Cerebellar nuclear complex (tissue), 1 donor: ENCODE measurements around the gene GP1BB.
"Not testable (repeated sequence)": the region's sequence is repeated elsewhere in the genome, so short reads cannot be mapped to it uniquely, and the experiment has no call there.

Experiments
- DNase-seq, 2 experiments: peaks; one replicate each; lab custom pipeline; 2025; lab: John Stamatoyannopoulos, UW

The GP1BB gene

DNA sequence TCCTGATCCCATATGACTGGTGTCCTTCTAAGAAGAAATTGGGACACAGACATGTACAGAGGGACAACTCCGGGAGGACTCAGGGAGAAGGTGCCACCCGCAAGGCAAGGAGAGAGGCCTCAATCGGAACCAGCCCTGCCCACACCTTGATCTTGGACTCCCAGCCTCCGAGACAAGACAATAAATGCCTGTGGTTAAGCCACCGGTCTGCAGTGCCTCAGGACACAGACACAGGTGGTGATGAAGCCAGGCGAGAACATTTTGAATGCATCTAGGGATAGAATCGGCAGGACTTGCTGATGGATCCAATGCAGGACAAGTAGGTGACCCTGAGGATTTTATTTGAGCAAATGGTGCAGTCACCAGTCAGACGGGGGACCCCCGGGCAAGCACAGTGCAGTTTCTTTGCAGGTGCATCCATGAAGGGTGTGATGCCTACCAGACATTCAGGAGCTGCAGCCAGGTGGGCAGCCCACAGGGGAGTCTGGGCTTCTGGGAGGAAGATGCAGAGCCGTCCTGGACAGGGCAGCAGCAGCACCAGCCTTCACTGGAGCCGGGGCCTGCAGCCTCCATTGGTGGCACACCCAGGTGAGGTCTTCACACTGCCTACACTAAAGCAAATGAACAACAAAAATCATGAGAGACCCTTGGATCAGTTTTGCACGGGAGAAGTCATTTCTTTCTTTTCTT, 29.2 kb upstream of the GP1BB start:
- DNase-seq = no peak

DNA sequence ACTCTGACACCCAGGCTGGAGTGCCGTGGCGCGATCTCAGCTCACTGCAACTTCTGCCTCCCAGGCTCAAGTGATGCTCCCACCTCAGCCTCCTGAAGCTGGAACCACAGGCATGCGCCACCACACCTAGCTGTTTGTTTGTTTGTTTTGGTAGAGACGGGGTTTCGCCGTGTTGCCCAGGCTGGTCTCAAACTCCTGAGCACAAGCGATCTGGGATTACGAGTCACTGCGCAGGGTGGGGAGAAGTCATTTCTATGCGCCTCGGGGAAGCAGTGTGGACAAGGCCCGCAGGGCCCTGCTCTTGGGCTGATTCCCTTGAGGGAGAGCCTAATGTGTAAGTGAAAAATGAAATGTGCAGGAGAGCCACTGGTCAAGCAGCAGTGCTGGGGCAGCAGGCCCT, 28.6 kb upstream of the GP1BB start:
- no peak for DNase-seq

DNA sequence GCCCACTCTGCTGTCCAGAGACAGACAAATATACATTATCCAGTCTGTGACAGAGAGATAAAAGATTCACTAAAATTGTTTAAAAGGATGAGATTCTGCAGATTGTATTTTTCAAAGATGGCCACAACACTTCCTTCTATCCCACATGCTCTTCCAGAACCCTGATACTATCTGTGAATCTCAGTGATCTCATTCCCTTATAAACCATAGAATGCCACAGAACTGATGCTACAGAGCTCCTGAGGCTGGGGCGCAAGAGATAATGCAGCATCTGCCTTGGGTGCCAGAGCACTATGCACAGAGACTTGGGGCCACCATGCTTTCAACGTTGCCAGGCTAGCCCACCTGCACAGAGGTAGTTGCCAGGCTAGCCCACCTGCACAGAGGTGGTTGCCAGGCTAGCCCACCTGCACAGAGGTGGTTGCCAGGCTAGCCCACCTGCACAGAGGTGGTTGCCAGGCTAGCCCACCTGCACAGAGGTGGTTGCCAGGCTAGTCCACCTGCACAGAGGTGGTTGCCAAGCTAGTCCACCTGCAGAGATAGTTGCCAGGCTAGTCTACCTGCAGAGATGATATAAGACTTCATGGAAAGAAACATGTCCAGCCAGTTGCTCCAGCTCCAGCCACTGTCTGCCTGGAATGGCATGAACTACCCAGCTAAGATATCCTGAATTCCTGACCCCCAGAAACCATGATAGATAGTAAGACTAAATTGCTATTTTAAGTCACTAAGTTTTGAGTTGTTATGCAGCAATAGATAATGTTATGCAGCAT, 26.6 kb upstream of the GP1BB start:
- DNase-seq = no peak

DNA sequence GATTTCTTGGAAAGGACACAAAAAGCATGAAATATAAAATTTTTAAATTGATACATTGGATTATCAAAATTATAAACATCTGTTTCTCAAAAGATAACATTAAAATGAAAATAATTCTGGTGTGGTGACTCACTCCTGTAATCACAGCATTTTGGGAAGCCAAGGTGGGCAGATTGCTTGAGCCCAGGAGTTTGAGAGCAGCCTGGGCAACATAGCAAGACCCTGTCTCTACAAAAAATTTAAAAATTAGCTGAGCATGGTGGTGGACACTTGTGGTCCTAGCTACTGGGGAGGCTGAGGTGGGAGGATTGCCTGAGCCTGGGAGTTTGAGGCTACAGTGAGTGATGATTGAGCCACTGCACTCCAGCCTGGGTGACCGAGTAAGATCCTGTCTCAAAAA, 25.5 kb upstream of the GP1BB start:
- not testable (repeated sequence) for DNase-seq

GRCh38 chr22:19700790-19701419, 22.4 kb upstream of the GP1BB start:
- no peak for DNase-seq

DNA sequence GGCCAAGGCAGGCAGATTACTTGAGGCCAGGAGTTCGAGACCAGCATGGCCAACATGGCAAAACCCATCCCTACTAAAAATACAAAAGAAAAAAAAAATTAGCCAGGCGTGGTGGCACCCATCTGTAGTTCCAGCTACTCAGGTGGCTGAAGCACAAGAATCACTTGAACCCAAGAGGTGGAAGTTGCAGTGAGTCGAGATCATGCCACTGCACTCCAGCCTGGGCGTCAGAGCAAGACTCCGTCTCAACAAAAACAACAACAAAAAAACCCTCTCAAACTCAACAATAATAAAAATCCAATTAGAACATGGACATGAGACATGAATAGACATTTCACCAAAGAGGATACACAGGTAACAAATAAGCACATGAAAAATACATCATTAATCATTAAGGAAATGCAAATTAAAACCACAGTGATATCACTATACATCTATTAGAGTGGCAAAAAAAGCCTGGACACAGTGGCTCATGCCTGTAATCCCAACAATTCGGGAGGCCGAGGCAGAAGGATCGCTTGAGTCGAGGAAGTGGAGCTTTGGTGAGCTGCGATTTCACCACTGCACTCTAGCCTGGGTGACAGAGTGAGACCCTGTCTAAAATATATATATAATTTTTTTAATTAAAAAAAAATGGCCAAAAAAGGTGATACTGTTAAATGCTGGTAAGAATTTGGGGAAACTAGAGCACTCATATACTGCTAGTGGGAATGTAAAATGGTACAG, 21.8 kb upstream of the GP1BB start:
- no peak for DNase-seq

DNA sequence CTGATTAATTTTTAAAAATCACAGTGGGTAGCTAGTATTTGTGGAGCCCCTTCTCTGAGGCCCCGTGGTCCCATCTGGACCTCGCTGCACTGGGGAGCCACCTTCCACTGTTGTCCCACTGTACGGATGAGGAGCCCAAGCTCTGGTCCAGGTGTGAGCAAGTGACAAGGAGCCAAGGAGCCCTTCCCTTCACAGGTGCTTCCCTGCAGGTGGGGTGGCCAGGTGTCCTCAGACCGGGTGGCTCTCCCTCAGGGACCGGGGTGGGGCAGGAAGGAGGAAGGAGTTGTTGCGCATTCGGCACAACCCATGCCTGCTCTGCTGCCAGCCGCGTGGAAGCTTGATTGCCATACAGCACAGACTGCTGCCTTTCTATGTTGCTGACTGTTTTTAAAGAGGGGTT, 19.5 kb upstream of the GP1BB start:
- DNase-seq = no peak

DNA sequence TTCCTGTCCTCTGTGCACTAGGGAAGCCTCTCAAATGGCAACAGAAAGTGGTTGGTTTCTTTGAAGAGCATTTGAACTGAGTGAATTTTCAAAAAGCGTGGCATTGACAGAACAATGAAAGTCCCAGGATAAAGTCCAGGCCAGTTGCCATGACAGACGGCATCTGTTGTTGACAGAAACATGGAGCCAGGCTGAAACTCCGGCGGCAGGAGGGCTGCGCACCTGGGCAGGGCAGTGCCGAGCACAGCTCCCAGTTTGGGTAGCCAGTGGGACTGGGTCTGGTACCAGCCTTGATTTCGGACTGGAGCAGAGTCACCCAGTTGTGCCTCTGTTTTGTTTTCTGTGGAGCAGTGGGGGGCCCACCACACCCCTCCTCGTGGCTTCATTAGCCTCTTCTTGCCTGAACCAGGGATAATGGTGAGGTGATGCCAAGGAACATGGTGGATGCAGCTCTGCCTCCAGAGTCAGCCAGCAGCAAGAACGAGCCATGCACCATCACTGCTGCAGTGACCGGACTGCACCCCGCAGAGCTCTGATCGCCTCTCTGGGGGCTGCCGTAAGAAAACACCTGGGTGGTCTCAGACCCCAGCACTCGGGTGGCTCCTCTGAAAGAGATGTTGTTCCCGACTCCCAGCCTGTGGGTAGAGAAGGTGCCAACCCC, 18.9 kb upstream of the GP1BB start:
- DNase-seq = no peak

GRCh38 chr22:19705181-19705934, 18.0 kb upstream of the GP1BB start:
- no peak for DNase-seq

DNA sequence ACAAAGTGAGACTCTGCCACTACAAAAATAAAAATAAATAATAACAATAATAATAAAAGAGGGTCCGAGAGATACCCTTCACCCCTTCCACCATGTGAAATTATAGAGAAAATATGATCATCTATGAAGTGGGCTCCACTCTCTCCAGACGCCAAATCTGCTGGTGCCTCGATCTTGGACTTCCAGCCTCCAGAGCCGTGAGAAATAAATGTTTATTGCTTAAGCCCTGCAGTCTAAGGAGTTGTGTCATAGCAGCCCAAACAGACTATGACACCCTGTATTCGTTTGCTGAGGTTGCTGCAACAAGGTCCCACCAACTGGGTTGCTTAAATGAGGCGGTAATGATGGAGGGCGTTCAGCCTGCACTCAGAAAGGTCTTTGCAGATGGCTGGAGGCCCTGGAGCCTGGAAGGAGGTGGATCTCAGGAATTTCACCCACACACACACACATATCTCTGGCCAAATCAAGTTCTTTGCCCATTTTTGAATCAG, 16.6 kb upstream of the GP1BB start:
- no peak for DNase-seq

DNA sequence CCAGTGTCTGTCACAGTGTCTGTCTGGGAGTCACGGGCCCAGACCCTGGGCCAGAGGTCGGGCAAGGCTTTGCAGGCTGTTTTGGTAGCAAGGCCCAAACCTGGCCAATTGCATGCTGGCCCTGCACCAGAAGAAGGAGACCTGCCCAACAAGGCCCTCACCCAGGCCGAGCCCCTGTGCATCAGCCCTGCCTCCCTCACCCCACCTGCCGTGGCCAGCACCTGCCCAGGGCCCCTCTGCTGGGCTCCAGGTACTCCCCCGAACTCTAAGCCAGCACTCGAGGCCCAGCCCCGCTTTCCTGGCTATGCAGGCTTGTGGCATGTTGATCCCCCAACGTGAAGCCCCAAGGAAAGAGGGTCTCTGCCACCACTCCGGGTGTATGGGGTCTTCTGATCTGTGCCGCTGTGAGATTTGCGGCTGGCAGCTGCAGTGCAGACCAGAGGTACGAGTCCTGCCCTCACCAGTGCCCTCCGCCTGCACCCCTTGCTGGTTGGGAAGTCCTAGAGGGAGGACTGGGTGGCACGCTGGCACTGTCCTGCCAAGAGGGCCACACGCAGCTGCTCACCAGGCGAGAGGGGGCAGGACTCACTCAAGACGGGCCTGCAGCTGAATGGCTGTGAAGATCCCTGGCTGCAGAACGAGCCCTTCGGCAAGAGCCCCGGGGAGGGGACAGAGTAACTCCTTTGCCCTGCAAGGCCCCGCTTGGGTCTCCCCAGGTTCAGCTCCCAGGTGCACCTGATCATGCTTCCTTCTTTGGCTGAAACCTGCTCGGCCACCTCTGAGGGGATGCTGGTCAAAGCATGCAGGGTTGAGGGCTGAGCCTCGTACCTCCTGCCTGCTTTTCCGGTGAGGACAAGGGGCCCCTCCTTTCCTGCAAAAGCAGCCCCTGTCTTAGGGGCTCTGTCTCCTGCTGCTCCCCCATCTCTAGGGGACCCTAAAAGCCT, 15.7 kb upstream of the GP1BB start:
- DNase-seq = no peak

- no peak for DNase-seq
These were observed 14.9 kb upstream of the GP1BB start for GRCh38 chr22:19708321-19709011.

DNA sequence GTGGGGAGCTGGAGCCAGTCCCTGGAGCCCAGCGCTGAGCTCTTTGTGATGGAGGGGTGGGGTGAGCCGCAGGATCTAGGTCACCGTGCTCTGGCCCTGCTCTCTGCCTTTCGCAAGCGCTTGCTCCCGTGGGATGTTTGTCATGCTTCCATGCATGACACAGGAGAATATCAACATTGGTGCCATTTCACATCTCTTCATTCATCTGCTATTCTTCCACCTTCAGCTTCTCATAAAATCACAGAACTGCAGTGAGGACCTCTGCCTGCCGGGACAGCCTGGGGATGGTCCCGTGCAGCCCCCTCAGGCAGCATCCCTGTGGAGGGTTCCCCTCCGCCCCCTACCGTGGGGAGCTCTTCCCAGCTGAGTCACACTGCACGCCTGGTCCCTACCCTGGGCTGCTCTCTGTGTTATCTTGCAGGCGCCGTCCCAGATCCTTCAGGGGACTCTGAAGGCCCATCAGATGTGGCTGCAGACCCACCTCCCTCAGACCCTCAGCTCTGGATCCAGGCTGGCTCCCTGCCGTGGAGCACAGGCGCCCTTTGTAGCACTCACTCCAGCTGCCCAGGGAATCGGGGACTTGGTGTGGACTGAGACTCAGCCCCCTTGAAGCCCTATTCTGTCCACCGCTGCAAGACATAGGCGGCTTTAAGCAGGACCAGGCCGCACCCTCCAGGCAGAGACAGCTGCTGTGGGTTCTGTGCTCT, 14.1 kb upstream of the GP1BB start:
- no peak for DNase-seq

GRCh38 chr22:19710020-19710768, 13.1 kb upstream of the GP1BB start:
- DNase-seq = no peak

DNA sequence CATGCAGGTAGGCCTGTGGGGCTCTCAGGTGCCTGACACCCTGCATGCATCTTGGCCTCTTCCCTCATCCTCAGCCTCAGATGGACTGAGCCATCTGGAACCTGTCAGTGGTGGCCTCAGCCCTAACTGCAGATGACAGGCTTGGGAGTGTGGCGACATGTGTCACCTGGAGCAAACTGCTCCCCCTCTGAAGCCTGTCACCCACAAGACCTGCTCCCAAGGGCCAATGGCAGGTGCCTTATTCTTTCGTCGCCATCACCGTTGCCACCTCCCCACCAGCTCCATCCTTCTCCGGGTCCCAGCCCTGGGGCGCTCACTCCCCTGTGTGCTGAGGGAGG, 12.6 kb upstream of the GP1BB start:
- no peak for DNase-seq

- no peak for DNase-seq
These were observed 10.1 kb upstream of the GP1BB start for GRCh38 chr22:19713245-19713644.

DNA sequence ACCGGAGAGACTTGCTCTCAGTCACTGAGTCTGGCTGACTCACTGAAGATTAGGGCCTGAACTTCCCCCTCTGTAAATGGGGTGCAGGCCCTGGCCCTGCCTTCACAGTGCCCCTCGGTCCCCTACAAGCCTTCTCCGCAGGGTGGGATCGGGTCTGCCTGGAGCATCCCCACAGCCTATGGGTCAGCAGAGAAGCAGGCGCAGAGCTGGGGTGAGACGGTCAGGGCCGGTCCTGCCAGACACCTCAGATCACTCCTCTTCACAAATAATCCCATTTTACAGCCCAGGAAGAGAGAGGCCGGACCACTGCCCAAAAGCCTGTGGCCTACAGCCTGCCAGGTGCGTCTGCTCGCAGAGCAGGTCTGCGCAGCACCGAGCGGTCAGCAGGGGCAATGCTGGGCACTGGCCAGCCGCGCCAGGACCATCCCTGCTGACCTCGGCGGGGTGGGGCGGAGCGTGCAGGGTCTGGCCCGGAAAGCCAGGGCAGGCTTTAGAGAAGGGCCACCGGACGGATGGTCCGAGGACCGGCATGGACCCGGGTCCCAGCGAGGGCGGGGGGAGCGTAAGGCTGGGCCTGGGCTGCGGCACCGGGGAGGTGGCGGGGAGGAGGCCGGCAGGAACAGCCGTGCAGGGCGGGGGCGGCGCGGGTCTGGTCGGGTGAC, 9.6 kb upstream of the GP1BB start:
- DNase-seq = no peak
